B cell (primary cell): ENCODE results near the gene SLFN11. TPM values are rescaled to one million over a fixed set of nuclear protein-coding genes. Genes with fewer than 3 reads are reported as not detected.

Experiments
- ATAC-seq: fragments of 200-7000 bp; cut with Tn5 transposase; one replicate; pipeline ENCODE4 v1.10.0; 2021; ENCODE audit warnings: low read depth, mild to moderate bottlenecking, moderate number of reproducible peaks, moderate library complexity
- CTCF ChIA-PET: fragments of 350-600 bp; sonication (Branson Sonifier 250); formaldehyde crosslinking; loops from one replicate; lab custom pipeline; 2021; ENCODE audit warnings: antibody characterized with exemption, inconsistent platforms; lab: Charles Lee
- POLR2A ChIA-PET: fragments of 350-600 bp; sonication (Branson Sonifier 250); formaldehyde crosslinking; loops from one replicate; lab custom pipeline; 2021; ENCODE audit warnings: antibody characterized with exemption; lab: Charles Lee
- DNase-seq: peaks from one replicate; pipeline ENCODE4 v3.0.0; 2013
- H2AFZ ChIP-seq: 2 replicates; pipeline ENCODE4 v1.6.1; 2012; ENCODE audit warnings: mild to moderate bottlenecking, low read depth, low read length; ENCODE audit not compliant: insufficient read depth, poor library complexity, severe bottlenecking
- H3K27ac ChIP-seq, 2 donors: 1 replicate in 1 of 2; 2 replicates in 1 of 2; pipeline ENCODE4 v1.5.1; 2012 to 2013; ENCODE audit warnings: low read length in 2 of 2, mild to moderate bottlenecking in 2 of 2, moderate library complexity in 1 of 2
- H3K27me3 ChIP-seq, 4 experiments: fragments of 200-600 bp in 1 of 4; sonication (generic) in 1 of 4; replicated peaks in 1 of 4; 1 replicate in 2 of 4; 2 replicates in 2 of 4; pipeline versions ENCODE4 v1.6.1 to v1.7.0; 2013 to 2016; ENCODE audit warnings: low read length in 3 of 4, mild to moderate bottlenecking in 2 of 4, mixed read lengths in 1 of 4, moderate library complexity in 1 of 4; ENCODE audit not compliant: insufficient read depth in 4 of 4, control insufficient read depth in 3 of 4; ENCODE audit errors: control extremely low read depth in 1 of 4
- H3K36me3 ChIP-seq, 2 experiments: replicated peaks in 1 of 2; 1 replicate in 1 of 2; 2 replicates in 1 of 2; pipeline versions ENCODE4 v1.6.1 to v1.7.1; 2013; ENCODE audit warnings: low read length in 1 of 2; ENCODE audit not compliant: insufficient read depth in 2 of 2, control insufficient read depth in 1 of 2; ENCODE audit errors: control extremely low read depth in 1 of 2, extremely low read depth in 1 of 2
- H3K4me1 ChIP-seq, 2 donors: fragments of 200-600 bp in 1 of 2; sonication (generic) in 1 of 2; 1 replicate in 1 of 2; 2 replicates in 1 of 2; pipeline versions ENCODE4 v1.5.1 to v1.6.1; 2013 to 2017; ENCODE audit warnings: low read length in 2 of 2; ENCODE audit not compliant: control insufficient read depth in 2 of 2, insufficient read depth in 2 of 2
- H3K4me2 ChIP-seq: replicated peaks from 2 replicates; pipeline ENCODE3; 2012; ENCODE audit warnings: mild to moderate bottlenecking, low read depth, low read length; ENCODE audit not compliant: poor library complexity, severe bottlenecking
- H3K4me3 ChIP-seq, 5 experiments: fragments of 200-600 bp in 1 of 5; sonication (generic) in 1 of 5; 1 replicate in 3 of 5; 2 replicates in 2 of 5; pipeline versions ENCODE4 v1.5.1 to v1.7.0; 2011 to 2016; ENCODE audit warnings: low read length in 4 of 5, mild to moderate bottlenecking in 4 of 5, low read depth in 2 of 5, control low read depth in 1 of 5, moderate library complexity in 1 of 5; ENCODE audit not compliant: insufficient read depth in 1 of 5; ENCODE audit errors: control extremely low read depth in 1 of 5, extremely low read depth in 1 of 5
- H3K79me2 ChIP-seq: fragments of 200-600 bp; sonication (generic); one replicate; pipeline ENCODE4 v1.6.0; 2016; ENCODE audit warnings: low read length; ENCODE audit not compliant: control insufficient read depth, insufficient read depth
- H3K9ac ChIP-seq: fragments of 200-600 bp; sonication (generic); 2 replicates; pipeline ENCODE4 v1.6.1; 2017; ENCODE audit warnings: mild to moderate bottlenecking, low read length, moderate library complexity
- H3K9me3 ChIP-seq, 3 donors: one replicate each; pipeline versions ENCODE4 v1.6.1 to v1.7.1; 2013; ENCODE audit warnings: low read length in 2 of 3; ENCODE audit not compliant: control insufficient read depth in 2 of 3, insufficient read depth in 1 of 3; ENCODE audit errors: control extremely low read depth in 1 of 3
- H4K20me1 ChIP-seq: 2 replicates; pipeline ENCODE4 v1.6.0; 2012; ENCODE audit warnings: mild to moderate bottlenecking, low read length; ENCODE audit not compliant: insufficient read depth, control insufficient read depth, poor library complexity, severe bottlenecking
- H3K27ac Mint-ChIP-seq: one replicate; pipeline ENCODE4 v1.8.0; 2021; ENCODE audit warnings: mixed read lengths
- H3K27me3 Mint-ChIP-seq: one replicate; pipeline ENCODE4 v1.8.0; 2021; ENCODE audit warnings: mixed read lengths
- H3K4me1 Mint-ChIP-seq: one replicate; pipeline ENCODE4 v1.8.0; 2021; ENCODE audit warnings: mixed read lengths
- H3K4me3 Mint-ChIP-seq: one replicate; pipeline ENCODE4 v1.8.0; 2021; ENCODE audit warnings: mixed read lengths
- H3K9me3 Mint-ChIP-seq: one replicate; pipeline ENCODE4 v1.8.0; 2022; ENCODE audit warnings: mixed read lengths; ENCODE audit not compliant: insufficient read depth
- CTCF ChIP-seq: fragments of 200-600 bp; IDR thresholded peaks from one replicate; pipeline ENCODE4 v1.8.0; 2022; ENCODE audit warnings: antibody characterized with exemption, mild to moderate bottlenecking
- EZH2 ChIP-seq: IDR thresholded peaks from 2 replicates; pipeline ENCODE4 v1.6.1; 2012; ENCODE audit warnings: borderline replicate concordance, low read depth, mild to moderate bottlenecking, moderate library complexity, low read length; ENCODE audit not compliant: insufficient read depth, poor library complexity, severe bottlenecking
- WGBS: methylation state at CpG from one replicate; pipeline ENCODE4 v1.1.5; 2013; ENCODE audit warnings: missing lambda C conversion rate; ENCODE audit not compliant: insufficient coverage; 5-methylcytosine and 5-hydroxymethylcytosine counted together
- intact Hi-C: fragments of 100-400 bp; cut with micrococcal nuclease; formaldehyde crosslinking; loops from one replicate; pipeline ENCODE4 v1.10.0; 2022
- polyA plus RNA-seq: library from polyadenylated mRNA; depleted of rRNA; stranded (reverse); fragments of >200 nt; gene quantifications from 2 replicates; pipeline ENCODE4 v1.2.3, GENCODE V29; 2012
- total RNA-seq, 2 donors: library from RNA; stranded (reverse); fragments of 120-200 nt in 1 of 2; gene quantifications; 1 replicate in 1 of 2; 2 replicates in 1 of 2; pipeline versions ENCODE4 v1.2.3 to v1.2.4, GENCODE V29; 2013 to 2022

SLFN11 gene
- total and polyA plus RNA-seq, 2 donors (not counting 1 experiment from before 2014, with no cell fraction given): 11.3 to 48.1 TPM

- H3K4me2 ChIP-seq: peak overlapping the region; percentile 92
- peaks cover 17% of the 10 kb centered on the region for H3K79me2 ChIP-seq
- intact Hi-C loops: loop anchor here (1.0 to 5.0 kb wide), 5 partner anchors 32 to 166 kb away; partner anchors contain the start of genes SLFN12 and SLFN13
- ChIA-PET CTCF (interaction anchor here (0.8 to 5.3 kb wide), 3 partner anchors 58 to 166 kb away, joined by 3 to 22 read pairs (median 9); no protein-coding TSS in a partner anchor), POLR2A (interaction anchor here (0.6 to 1.9 kb wide), 7 partner anchors 42 to 115 kb away, joined by 4 to 11 read pairs (median 5); partner anchors contain the start of gene SLFN13)
- ATAC-seq (peak; percentile 43), DNase-seq (peak; percentile 65)
- no peaks in the 10 kb centered on the region for H3K9me3 ChIP-seq
- peaks cover 13 to 14% of the 10 kb centered on the region in 2 donors for H3K4me1 ChIP-seq
- H3K36me3 ChIP-seq: no peaks in the 10 kb centered on the region
- H3K4me3 Mint-ChIP-seq: peak overlapping the region; percentile 96
- H3K4me3 ChIP-seq: peak overlapping the region; percentile 18 to 87 (median 72)
- peak overlapping the region; percentile 82 for H2AFZ ChIP-seq
- peaks cover 11% of the 10 kb centered on the region for H3K9me3 Mint-ChIP-seq
- no peak for TF ChIP-seq EZH2
- TF ChIP-seq CTCF: no peak
- H3K27me3 ChIP-seq: no peaks in the 10 kb centered on the region
- H3K4me1 Mint-ChIP-seq: peaks cover 55% of the 10 kb centered on the region
- peak overlapping the region; percentile 79 to 85 for H3K27ac ChIP-seq
- 0% methylated on average over 14 of the region's 25 CpGs for WGBS
- H3K27me3 Mint-ChIP-seq: no peaks in the 10 kb centered on the region
- H3K27ac Mint-ChIP-seq: peak overlapping the region; percentile 99
- H3K9ac ChIP-seq: peak overlapping the region; percentile 76
- H4K20me1 ChIP-seq: no peaks in the 10 kb centered on the region
Measured at GRCh38 chr17:35372846-35373533, 431 bp downstream of the SLFN11 start.

- POLR2A ChIA-PET: no interaction called here
Measured at GRCh38 chr17:35371934-35372333, 1.5 kb downstream of the SLFN11 start.

More at GRCh38 chr17:35371934-35372333, 1.5 kb downstream of the SLFN11 start:
- Histone ChIP-seq H2AFZ (no peak overlapping the region), H3K27ac (no peak overlapping the region), H3K27me3 (no peaks in the 10 kb centered on the region), H3K4me1 (peaks cover 23 to 24% of the 10 kb centered on the region in 2 donors), H3K36me3 (no peaks in the 10 kb centered on the region), H3K79me2 (peaks cover 17% of the 10 kb centered on the region), H3K9ac (no peak overlapping the region), H3K4me2 (no peak overlapping the region), H4K20me1 (no peaks in the 10 kb centered on the region), H3K4me3 (no peak overlapping the region), H3K9me3 (no peaks in the 10 kb centered on the region)
- no peaks in the 10 kb centered on the region for H3K27me3 Mint-ChIP-seq
- DNase-seq: no peak
- no CpG with 5 or more reads among the region's 3 CpGs for WGBS
- ATAC-seq: no peak
- TF ChIP-seq EZH2: no peak
- no peak for TF ChIP-seq CTCF
- H3K27ac Mint-ChIP-seq: peak overlapping the region; percentile 37
- peak overlapping the region; percentile 78 for H3K4me3 Mint-ChIP-seq
- CTCF ChIA-PET: interaction anchor here (1.4 kb wide), 1 partner anchor 59 kb away, joined by 4 read pairs; no protein-coding TSS in a partner anchor
- H3K9me3 Mint-ChIP-seq: peaks cover 11% of the 10 kb centered on the region
- intact Hi-C loops: loop anchor here (2.0 to 5.0 kb wide), 4 partner anchors 59 to 167 kb away; partner anchors contain the start of genes SLFN12 and SLFN13
- H3K4me1 Mint-ChIP-seq: peaks cover 64% of the 10 kb centered on the region
